Breast epithelium (tissue), 4 donors: ENCODE measurements around the gene MBOAT2. TPM values are rescaled to one million over a fixed set of nuclear protein-coding genes. Genes with fewer than 3 reads are reported as not detected.

Experiments
- DNase-seq, 2 donors: peaks; one replicate each; pipeline ENCODE4 v3.0.0-alpha.2; 2019; ENCODE audit warnings: low spot score in 2 of 2
- H3K27ac ChIP-seq, 2 donors: fragments of 200-600 bp; sonication (generic) in 1 of 2; one replicate each; pipeline ENCODE4 v1.5.1; 2016 to 2019; ENCODE audit warnings: mild to moderate bottlenecking in 1 of 2
- H3K27me3 ChIP-seq, 2 donors: fragments of 200-600 bp; sonication (generic) in 1 of 2; one replicate each; pipeline versions ENCODE4 v1.5.1 to v1.6.0; 2017 to 2019; ENCODE audit warnings: control low read depth in 1 of 2, mild to moderate bottlenecking in 1 of 2
- H3K36me3 ChIP-seq: fragments of 200-600 bp; one replicate; pipeline ENCODE4 v1.5.1; 2019
- H3K4me1 ChIP-seq, 2 donors: fragments of 200-600 bp; sonication (generic); one replicate each; pipeline ENCODE4 v1.5.1; 2016 to 2019; ENCODE audit warnings: control low read depth in 1 of 2
- H3K4me3 ChIP-seq, 3 donors: fragments of 200-600 bp; sonication (generic); 1 replicate in 2 of 3; 2 replicates in 1 of 3; pipeline ENCODE4 v1.5.1; 2016 to 2019; ENCODE audit warnings: mild to moderate bottlenecking in 3 of 3, moderate library complexity in 2 of 3
- H3K9me3 ChIP-seq, 2 donors: fragments of 200-600 bp; sonication (generic) in 1 of 2; one replicate each; pipeline ENCODE4 v1.5.1; 2016 to 2019; ENCODE audit warnings: control low read depth in 1 of 2
- POLR2A ChIP-seq: fragments of 450-650 bp; IDR thresholded peaks from one replicate; pipeline ENCODE4 v1.6.1; 2016; ENCODE audit warnings: antibody characterized with exemption, mild to moderate bottlenecking, moderate library complexity
- POLR2AphosphoS5 ChIP-seq, 3 donors: sonication (generic); formaldehyde crosslinking; IDR thresholded peaks; one replicate each; pipeline ENCODE4 v1.6.1; 2017; ENCODE audit warnings: antibody characterized with exemption in 3 of 3
- intact Hi-C: fragments of 100-400 bp; cut with DNase I; formaldehyde crosslinking; loops from one replicate; pipeline ENCODE4 v1.15.1; 2023; ENCODE audit warnings: low total_unique reads
- total RNA-seq, 3 donors: library from RNA; depleted of rRNA; stranded (reverse); fragments of >200 nt; gene quantifications; one replicate each; pipeline ENCODE4 v1.1.0, GENCODE V29; 2016
- TF ChIP-seq, protein P1 (sequence below), 3 donors: fragments of 450-650 bp; IDR thresholded peaks; one replicate each; pipeline ENCODE4 v1.5.1; 2016 to 2017; ENCODE audit warnings: antibody characterized with exemption in 3 of 3, mild to moderate bottlenecking in 3 of 3, moderate library complexity in 3 of 3

Gene MBOAT2
- total RNA-seq, 3 donors from 2014 or later = 6.4 to 41.0 (median 23.6) TPM

DNA sequence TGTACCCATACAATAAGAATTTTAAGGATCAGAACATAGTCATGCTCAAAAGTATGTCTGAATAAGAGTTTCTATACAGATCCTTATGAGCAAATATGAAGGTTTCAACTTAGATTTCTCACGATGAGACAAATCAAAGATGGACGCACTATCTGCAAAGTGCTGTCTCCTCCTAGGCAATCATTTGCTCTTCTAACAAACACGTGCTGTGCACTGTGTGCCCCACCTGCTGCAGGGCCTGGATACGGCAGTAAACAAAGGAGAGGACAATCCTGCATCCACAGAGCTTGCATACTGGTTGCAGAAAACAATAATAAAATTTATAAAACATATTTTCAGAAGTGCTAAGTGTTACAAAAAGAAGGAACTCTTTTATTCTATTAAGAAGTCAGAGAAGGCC is 126.2 kb downstream of the MBOAT2 start:
- Histone ChIP-seq H3K36me3 (no peaks in the 10 kb centered on the region), H3K27ac (no peak overlapping the region), H3K4me1 (no peaks in the 10 kb centered on the region), H3K27me3 (no peaks in the 10 kb centered on the region), H3K9me3 (no peaks in the 10 kb centered on the region), H3K4me3 (no peak overlapping the region)
- intact Hi-C loops = no loop called here
- no peak for TF ChIP-seq POLR2A
- TF ChIP-seq POLR2AphosphoS5 (IDR thresholded peaks at IDR 0.05) = no peak
- DNase-seq = no peak

DNA sequence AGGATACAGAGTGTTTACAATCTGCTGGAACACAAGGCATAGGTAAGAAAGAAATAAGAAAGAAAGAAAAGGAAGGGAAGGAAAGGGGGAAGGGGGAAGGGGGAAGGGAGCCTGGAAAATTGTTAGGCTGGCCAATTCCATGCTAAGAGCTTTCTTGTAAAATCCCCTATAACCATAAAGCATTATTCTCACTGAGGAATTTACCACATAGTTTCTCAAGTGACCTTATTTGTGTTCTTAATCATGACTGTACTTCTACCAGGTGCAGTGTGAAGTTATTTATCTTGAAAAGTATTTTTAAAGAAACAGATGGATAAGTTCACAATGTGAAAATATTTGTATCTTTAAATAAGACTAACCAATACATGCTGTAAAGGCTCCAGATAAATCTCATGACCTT is 126.9 kb downstream of the MBOAT2 start:
- Histone ChIP-seq H3K27me3 (no peaks in the 10 kb centered on the region), H3K9me3 (no peaks in the 10 kb centered on the region), H3K4me1 (no peaks in the 10 kb centered on the region), H3K36me3 (no peaks in the 10 kb centered on the region), H3K4me3 (no peak overlapping the region), H3K27ac (no peak overlapping the region)
- TF ChIP-seq POLR2A (no peak), POLR2AphosphoS5 (IDR thresholded peaks at IDR 0.05) (no peak)
- TF ChIP-seq, protein P1, sequence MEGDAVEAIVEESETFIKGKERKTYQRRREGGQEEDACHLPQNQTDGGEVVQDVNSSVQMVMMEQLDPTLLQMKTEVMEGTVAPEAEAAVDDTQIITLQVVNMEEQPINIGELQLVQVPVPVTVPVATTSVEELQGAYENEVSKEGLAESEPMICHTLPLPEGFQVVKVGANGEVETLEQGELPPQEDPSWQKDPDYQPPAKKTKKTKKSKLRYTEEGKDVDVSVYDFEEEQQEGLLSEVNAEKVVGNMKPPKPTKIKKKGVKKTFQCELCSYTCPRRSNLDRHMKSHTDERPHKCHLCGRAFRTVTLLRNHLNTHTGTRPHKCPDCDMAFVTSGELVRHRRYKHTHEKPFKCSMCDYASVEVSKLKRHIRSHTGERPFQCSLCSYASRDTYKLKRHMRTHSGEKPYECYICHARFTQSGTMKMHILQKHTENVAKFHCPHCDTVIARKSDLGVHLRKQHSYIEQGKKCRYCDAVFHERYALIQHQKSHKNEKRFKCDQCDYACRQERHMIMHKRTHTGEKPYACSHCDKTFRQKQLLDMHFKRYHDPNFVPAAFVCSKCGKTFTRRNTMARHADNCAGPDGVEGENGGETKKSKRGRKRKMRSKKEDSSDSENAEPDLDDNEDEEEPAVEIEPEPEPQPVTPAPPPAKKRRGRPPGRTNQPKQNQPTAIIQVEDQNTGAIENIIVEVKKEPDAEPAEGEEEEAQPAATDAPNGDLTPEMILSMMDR (IDR thresholded peaks at IDR 0.05) = no peak
- intact Hi-C loops = no loop called here
- DNase-seq = no peak

DNA sequence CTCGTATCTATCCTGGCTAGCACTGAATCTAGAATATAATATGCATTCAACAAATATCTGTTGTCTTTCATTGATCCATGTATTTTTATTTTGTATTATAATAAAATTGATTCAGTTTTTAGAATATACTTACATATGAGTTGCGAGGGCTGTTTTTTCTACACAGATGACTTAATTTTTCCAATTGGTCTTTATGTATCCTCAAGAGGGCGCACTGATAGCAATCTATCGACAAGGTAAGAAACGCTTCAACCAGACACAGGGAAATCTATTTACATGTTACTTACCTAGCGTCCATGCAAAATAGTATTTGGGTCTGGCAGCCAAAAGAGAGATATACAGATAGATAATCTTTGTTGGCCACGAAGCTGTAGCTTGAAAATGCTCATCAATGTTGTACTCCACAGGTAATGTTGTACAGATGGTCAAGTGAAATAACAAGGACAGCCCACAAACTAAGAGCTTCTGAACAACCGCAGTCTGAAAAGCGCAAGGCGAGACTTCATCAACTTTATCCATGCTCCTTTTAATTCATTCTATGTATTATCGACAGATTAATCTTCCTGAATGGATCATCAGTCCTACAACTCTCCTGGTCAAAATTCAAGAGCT is 130.6 kb downstream of the MBOAT2 start:
- Histone ChIP-seq H3K36me3 (no peaks in the 10 kb centered on the region), H3K27me3 (no peaks in the 10 kb centered on the region), H3K4me1 (no peaks in the 10 kb centered on the region), H3K9me3 (no peaks in the 10 kb centered on the region), H3K27ac (no peak overlapping the region), H3K4me3 (no peak overlapping the region)
- TF ChIP-seq, protein P1 (IDR thresholded peaks at IDR 0.05) = peak in 2 of 3 donors; percentile 23 to 41
- no peak for TF ChIP-seq POLR2A
- intact Hi-C loops = loop anchor here (5.0 kb wide), 1 partner anchor 834 kb away; no protein-coding TSS in a partner anchor
- no peak for DNase-seq

DNA sequence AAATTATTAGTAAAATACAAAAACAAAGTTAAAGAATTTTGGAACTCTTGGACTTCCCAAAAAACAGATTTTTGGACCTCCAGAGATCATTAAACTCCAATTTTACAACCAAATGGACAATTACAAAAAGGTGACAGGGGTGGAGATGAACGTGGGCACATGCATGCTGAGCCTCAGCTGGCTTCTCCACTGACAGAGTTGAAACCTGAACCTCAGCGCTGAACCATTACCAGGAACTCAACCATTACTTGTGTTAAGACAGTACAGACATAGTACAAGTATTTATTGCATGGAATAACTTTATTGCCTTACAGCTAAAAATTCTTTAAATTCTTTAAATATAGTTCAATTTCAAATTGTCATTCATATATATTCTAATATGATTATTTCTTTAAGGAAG is 133.0 kb downstream of the MBOAT2 start:
- Histone ChIP-seq H3K9me3 (no peaks in the 10 kb centered on the region), H3K36me3 (no peaks in the 10 kb centered on the region), H3K4me1 (no peaks in the 10 kb centered on the region), H3K27ac (no peak overlapping the region), H3K4me3 (no peak overlapping the region), H3K27me3 (no peaks in the 10 kb centered on the region)
- intact Hi-C loops = loop anchor here (5.0 kb wide), 1 partner anchor 837 kb away; no protein-coding TSS in a partner anchor
- DNase-seq = no peak
- TF ChIP-seq, protein P1 (IDR thresholded peaks at IDR 0.05) = no peak
- TF ChIP-seq POLR2AphosphoS5 (IDR thresholded peaks at IDR 0.05) = no peak
- no peak for TF ChIP-seq POLR2A

DNA sequence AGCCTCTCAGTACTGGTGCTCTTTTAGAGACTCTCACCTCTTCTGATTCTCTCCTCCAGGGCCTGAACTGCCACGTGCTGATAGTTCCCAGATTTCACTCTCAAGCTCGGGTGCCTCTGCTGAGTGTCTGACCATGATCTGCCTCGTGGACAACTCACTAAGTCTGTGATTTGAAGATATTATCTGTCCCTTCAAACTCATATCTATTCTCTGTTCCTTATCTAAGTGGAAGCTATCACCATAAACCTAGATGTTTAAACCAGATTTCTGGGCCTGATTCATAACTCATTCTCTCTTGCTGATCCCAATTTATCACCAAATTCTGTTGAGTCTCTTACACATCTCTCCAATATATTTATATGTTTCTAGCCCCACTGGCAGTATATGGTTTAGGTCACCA is 136.1 kb downstream of the MBOAT2 start:
- H3K4me3 ChIP-seq = no peak overlapping the region
- no peak overlapping the region for H3K27ac ChIP-seq
- H3K36me3 ChIP-seq = no peaks in the 10 kb centered on the region
- TF ChIP-seq, protein P1 (IDR thresholded peaks at IDR 0.05) = no peak
- no peak for TF ChIP-seq POLR2AphosphoS5 (IDR thresholded peaks at IDR 0.05)
- no peak for TF ChIP-seq POLR2A
- DNase-seq = no peak
- no peaks in the 10 kb centered on the region for H3K27me3 ChIP-seq
- intact Hi-C loops = no loop called here
- no peaks in the 10 kb centered on the region for H3K9me3 ChIP-seq
- no peaks in the 10 kb centered on the region for H3K4me1 ChIP-seq
